Kidney (tissue), 14 donors: ENCODE measurements around the gene FAM13A. TPM values are rescaled to one million over a fixed set of nuclear protein-coding genes. Genes with fewer than 3 reads are reported as not detected.

Experiments used
- DNase-seq, 5 donors: peaks; one replicate each; pipeline ENCODE4 v3.0.0-alpha.2; 2013 to 2020
- FAIRE-seq: peaks from 2 replicates; lab custom pipeline; 2012; peaks lifted over from hg19 to GRCh38; lab: Jason Lieb, UNC
- H3K27ac ChIP-seq, 2 donors: one replicate each; pipeline ENCODE4 v1.7.0; 2013; ENCODE audit warnings: low read depth in 2 of 2, low read length in 2 of 2, inconsistent platforms in 1 of 2
- H3K27me3 ChIP-seq: one replicate; pipeline ENCODE4 v1.7.1; 2013; ENCODE audit warnings: low read length, inconsistent platforms; ENCODE audit not compliant: control insufficient read depth, insufficient read depth
- H3K36me3 ChIP-seq, 3 donors: one replicate each; pipeline versions ENCODE4 v1.7.0 to v1.7.1; 2013; ENCODE audit warnings: low read length in 3 of 3, control low read depth in 1 of 3, inconsistent platforms in 1 of 3; ENCODE audit not compliant: insufficient read depth in 3 of 3, control insufficient read depth in 2 of 3
- H3K4me1 ChIP-seq, 3 donors: one replicate each; pipeline versions ENCODE4 v1.7.0 to v1.7.1; 2013; ENCODE audit warnings: low read length in 3 of 3, inconsistent platforms in 1 of 3, low read depth in 1 of 3; ENCODE audit not compliant: control insufficient read depth in 2 of 3, insufficient read depth in 2 of 3
- H3K4me3 ChIP-seq, 3 donors: one replicate each; pipeline versions ENCODE4 v1.7.0 to v1.8.1; 2013; ENCODE audit warnings: low read length in 3 of 3, control low read depth in 1 of 3, inconsistent platforms in 1 of 3
- H3K9ac ChIP-seq, 3 donors: one replicate each; pipeline versions ENCODE4 v1.7.0 to v1.7.1; 2013; ENCODE audit warnings: low read length in 3 of 3, control low read depth in 1 of 3, inconsistent platforms in 1 of 3
- H3K9me3 ChIP-seq, 3 donors: one replicate each; pipeline versions ENCODE4 v1.7.0 to v1.7.1; 2013; ENCODE audit warnings: low read length in 3 of 3, control low read depth in 1 of 3, inconsistent platforms in 1 of 3; ENCODE audit not compliant: control insufficient read depth in 2 of 3, insufficient read depth in 1 of 3
- intact Hi-C: fragments of 100-400 bp; cut with DNase I; formaldehyde crosslinking; loops from one replicate; pipeline ENCODE4 v1.11.1; 2022
- polyA plus RNA-seq: library from polyadenylated mRNA; stranded (reverse); fragments of 350-450 nt; fragmentation: Illumina TruSeq; extraction: RNeasy Lipid Tissue Mini Kit (QIAGEN cat#74804); gene quantifications from one replicate; pipeline ENCODE4 v1.2.3, GENCODE V29; 2014; ENCODE audit warnings: low read depth, low replicate concordance; ENCODE audit not compliant: insufficient read depth
- total RNA-seq: library from RNA; stranded (reverse); fragmentation: NEBNext Ultra II Directional; extraction: Animal tissue kit (Norgen Biotek cat#: 25700); gene quantifications from one replicate; pipeline ENCODE4 v1.2.1, GENCODE V29; 2021
- TF ChIP-seq, protein P1 (sequence below): IDR thresholded peaks from 3 replicates; pipeline ENCODE4 v1.5.1; 2012; ENCODE audit warnings: mild to moderate bottlenecking, moderate library complexity, borderline replicate concordance; ENCODE audit not compliant: insufficient read depth; ENCODE audit errors: extremely low read depth
- donor health status: control.
- donor health status: control.
- donor health status: control.
- donor health status: control.
- donor health status: control.
- donor health status: DM: yes; HTN: yes; CAD: no.
- donor health status: Normal renal cell carcinoma (clear cell type).

The FAM13A gene
- total and polyA plus RNA-seq, 2 donors from 2014 or later: 12.9 to 48.3 TPM

DNA sequence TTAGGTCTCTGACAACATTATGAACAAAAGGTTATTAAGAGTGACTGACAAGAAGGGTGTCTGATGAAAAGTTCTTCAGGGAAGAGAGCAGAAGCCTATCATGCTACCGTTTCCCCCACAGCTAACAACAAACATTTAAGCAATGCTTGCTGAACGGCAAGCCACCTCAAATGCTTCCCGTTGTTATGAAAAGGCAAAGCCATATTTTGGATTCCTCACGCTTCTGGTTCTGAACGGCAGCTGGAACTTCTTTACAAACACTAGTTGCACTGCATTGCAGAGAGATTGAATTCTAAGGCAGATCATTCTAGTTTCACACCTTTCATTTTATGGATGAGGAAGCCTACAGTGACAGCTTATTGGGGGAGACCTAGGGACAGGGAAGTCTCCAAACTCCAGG, 310.8 kb downstream of the FAM13A start:
- Histone ChIP-seq H3K27me3 (no peaks in the 10 kb centered on the region), H3K36me3 (peaks cover 4 to 34% (median 24%) of the 10 kb centered on the region in 3 donors), H3K27ac (peak overlapping the region in 1 of 2 donors; percentile 61), H3K9ac (no peak overlapping the region), H3K4me3 (no peak overlapping the region), H3K9me3 (no peaks in the 10 kb centered on the region), H3K4me1 (peaks cover 0 to 10% (median 6%) of the 10 kb centered on the region in 3 donors)
- intact Hi-C loops: no loop called here
- TF ChIP-seq, protein P1, sequence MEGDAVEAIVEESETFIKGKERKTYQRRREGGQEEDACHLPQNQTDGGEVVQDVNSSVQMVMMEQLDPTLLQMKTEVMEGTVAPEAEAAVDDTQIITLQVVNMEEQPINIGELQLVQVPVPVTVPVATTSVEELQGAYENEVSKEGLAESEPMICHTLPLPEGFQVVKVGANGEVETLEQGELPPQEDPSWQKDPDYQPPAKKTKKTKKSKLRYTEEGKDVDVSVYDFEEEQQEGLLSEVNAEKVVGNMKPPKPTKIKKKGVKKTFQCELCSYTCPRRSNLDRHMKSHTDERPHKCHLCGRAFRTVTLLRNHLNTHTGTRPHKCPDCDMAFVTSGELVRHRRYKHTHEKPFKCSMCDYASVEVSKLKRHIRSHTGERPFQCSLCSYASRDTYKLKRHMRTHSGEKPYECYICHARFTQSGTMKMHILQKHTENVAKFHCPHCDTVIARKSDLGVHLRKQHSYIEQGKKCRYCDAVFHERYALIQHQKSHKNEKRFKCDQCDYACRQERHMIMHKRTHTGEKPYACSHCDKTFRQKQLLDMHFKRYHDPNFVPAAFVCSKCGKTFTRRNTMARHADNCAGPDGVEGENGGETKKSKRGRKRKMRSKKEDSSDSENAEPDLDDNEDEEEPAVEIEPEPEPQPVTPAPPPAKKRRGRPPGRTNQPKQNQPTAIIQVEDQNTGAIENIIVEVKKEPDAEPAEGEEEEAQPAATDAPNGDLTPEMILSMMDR: no peak
- FAIRE-seq (no peak), DNase-seq (no peak)

DNA sequence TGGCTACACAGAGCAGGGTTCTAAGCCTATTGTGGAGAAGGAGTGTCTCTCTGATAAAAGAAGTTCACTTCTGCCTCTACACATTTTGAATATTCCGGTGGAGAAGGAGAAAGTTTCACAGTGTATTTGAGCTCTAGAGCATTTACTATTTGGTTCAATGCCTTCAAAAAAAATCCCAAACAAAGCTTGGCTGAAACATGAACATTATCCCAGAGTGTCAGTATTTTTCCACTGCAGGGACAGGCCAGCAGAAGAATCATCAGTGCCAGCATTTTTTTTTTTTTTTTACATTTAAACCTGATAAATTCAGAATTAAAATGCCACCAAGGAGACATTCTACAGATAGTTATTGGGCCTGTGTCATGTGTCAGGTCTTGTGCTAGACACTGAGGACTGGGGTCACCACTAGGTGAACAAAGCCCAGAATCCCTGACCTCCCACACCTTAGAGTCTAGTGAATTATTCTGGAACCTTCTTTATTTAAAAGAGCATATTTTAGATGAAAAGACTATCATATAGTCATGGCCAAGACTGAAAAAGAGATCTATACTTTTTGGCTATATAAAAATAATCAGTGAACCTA, 311.3 kb downstream of the FAM13A start:
- Histone ChIP-seq H3K4me1 (peaks cover 0 to 10% (median 6%) of the 10 kb centered on the region in 3 donors), H3K9ac (peak overlapping the region in 1 of 3 donors; percentile 23), H3K4me3 (no peak overlapping the region), H3K36me3 (peaks cover 4 to 37% (median 26%) of the 10 kb centered on the region in 3 donors), H3K27me3 (no peaks in the 10 kb centered on the region), H3K9me3 (no peaks in the 10 kb centered on the region), H3K27ac (peak overlapping the region; percentile 54 to 61)
- no peak for DNase-seq
- intact Hi-C loops: no loop called here
- TF ChIP-seq, protein P1: no peak
- no peak for FAIRE-seq

DNA sequence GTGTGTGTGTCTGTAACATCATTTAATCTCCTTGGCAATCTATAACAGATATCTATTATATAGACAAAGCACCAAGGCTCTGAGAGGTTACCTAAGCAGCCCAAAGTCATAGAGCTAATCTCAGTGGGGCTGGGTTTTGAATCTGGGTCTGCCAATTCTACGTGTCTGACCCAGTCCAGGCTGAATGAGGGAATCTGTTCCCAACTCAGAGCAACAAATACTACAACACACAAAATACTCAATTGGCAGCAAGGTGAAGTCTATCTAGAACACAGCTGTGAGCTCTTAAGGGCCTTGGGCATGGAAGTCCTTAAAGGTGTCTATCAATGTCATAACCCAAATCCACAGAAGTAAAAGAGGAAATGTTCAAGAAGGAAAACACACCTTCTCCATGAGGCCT, 311.8 kb downstream of the FAM13A start:
- TF ChIP-seq, protein P1: no peak
- no peak overlapping the region for H3K4me3 ChIP-seq
- H3K36me3 ChIP-seq: peaks cover 4 to 34% (median 23%) of the 10 kb centered on the region in 3 donors
- no peaks in the 10 kb centered on the region for H3K9me3 ChIP-seq
- H3K27ac ChIP-seq: peak overlapping the region in 1 of 2 donors; percentile 54
- H3K9ac ChIP-seq: peak overlapping the region in 1 of 3 donors; percentile 23
- DNase-seq: no peak
- FAIRE-seq: no peak
- no peaks in the 10 kb centered on the region for H3K27me3 ChIP-seq
- intact Hi-C loops: no loop called here
- H3K4me1 ChIP-seq: peaks cover 0 to 10% (median 6%) of the 10 kb centered on the region in 3 donors
